ENCODE measurements around the gene SCAF4.

GRCh38 chr21:31659286-31659535 is 72.7 kb downstream of the SCAF4 start:
- TF ChIP-seq RFX5 (IDR thresholded peaks at IDR 0.05; ENCODE audit: low read length) = no peak
- TF ChIP-seq SMC3 (IDR thresholded peaks at IDR 0.05; ENCODE audit: low read depth, low read length) = no peak
- no peak for TF ChIP-seq CTCF (IDR thresholded peaks at IDR 0.05)
- TF ChIP-seq EP300 (IDR thresholded peaks at IDR 0.05; ENCODE audit: borderline replicate concordance in 1 of 2, low read depth in 1 of 2, low read length in 1 of 2) = no peak
- peak; percentile 81 for TF ChIP-seq MXI1 (IDR thresholded peaks at IDR 0.05; ENCODE audit: low read depth, low read length)
- no peak for TF ChIP-seq CHD2 (IDR thresholded peaks at IDR 0.05; ENCODE audit: low read length, partially characterized antibody)
- no peak for TF ChIP-seq FOXM1 (IDR thresholded peaks at IDR 0.05; ENCODE audit: low read depth)
- TF ChIP-seq JUND (IDR thresholded peaks at IDR 0.05) = no peak
- TF ChIP-seq, protein P1, sequence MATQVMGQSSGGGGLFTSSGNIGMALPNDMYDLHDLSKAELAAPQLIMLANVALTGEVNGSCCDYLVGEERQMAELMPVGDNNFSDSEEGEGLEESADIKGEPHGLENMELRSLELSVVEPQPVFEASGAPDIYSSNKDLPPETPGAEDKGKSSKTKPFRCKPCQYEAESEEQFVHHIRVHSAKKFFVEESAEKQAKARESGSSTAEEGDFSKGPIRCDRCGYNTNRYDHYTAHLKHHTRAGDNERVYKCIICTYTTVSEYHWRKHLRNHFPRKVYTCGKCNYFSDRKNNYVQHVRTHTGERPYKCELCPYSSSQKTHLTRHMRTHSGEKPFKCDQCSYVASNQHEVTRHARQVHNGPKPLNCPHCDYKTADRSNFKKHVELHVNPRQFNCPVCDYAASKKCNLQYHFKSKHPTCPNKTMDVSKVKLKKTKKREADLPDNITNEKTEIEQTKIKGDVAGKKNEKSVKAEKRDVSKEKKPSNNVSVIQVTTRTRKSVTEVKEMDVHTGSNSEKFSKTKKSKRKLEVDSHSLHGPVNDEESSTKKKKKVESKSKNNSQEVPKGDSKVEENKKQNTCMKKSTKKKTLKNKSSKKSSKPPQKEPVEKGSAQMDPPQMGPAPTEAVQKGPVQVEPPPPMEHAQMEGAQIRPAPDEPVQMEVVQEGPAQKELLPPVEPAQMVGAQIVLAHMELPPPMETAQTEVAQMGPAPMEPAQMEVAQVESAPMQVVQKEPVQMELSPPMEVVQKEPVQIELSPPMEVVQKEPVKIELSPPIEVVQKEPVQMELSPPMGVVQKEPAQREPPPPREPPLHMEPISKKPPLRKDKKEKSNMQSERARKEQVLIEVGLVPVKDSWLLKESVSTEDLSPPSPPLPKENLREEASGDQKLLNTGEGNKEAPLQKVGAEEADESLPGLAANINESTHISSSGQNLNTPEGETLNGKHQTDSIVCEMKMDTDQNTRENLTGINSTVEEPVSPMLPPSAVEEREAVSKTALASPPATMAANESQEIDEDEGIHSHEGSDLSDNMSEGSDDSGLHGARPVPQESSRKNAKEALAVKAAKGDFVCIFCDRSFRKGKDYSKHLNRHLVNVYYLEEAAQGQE (IDR thresholded peaks at IDR 0.05; ENCODE audit: low read depth, low read length) = no peak
- no peak for TF ChIP-seq EZH2phosphoT487 (IDR thresholded peaks at IDR 0.05; ENCODE audit: borderline replicate concordance, low read depth)
- no peak for TF ChIP-seq POLR2AphosphoS5 (IDR thresholded peaks at IDR 0.05; ENCODE audit: low read depth, low read length)
- TF ChIP-seq, protein P2, sequence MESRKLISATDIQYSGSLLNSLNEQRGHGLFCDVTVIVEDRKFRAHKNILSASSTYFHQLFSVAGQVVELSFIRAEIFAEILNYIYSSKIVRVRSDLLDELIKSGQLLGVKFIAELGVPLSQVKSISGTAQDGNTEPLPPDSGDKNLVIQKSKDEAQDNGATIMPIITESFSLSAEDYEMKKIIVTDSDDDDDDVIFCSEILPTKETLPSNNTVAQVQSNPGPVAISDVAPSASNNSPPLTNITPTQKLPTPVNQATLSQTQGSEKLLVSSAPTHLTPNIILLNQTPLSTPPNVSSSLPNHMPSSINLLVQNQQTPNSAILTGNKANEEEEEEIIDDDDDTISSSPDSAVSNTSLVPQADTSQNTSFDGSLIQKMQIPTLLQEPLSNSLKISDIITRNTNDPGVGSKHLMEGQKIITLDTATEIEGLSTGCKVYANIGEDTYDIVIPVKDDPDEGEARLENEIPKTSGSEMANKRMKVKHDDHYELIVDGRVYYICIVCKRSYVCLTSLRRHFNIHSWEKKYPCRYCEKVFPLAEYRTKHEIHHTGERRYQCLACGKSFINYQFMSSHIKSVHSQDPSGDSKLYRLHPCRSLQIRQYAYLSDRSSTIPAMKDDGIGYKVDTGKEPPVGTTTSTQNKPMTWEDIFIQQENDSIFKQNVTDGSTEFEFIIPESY (IDR thresholded peaks at IDR 0.05; ENCODE audit: borderline replicate concordance, low read depth) = no peak

Data from SK-N-SH (cell line).